Thyroid gland (tissue), 4 donors: ENCODE data around the gene BUD13.

Experiments used
- CTCF ChIP-seq, 6 experiments: fragments of 200-600 bp in 3 of 6; fragments of 450-650 bp in 3 of 6; sonication (generic) in 3 of 6; IDR thresholded peaks; one replicate each; pipeline ENCODE4 v1.5.1; 2016 to 2019; ENCODE audit warnings: antibody characterized with exemption in 6 of 6, mild to moderate bottlenecking in 2 of 6, inconsistent platforms in 1 of 6, moderate library complexity in 1 of 6
- POLR2A ChIP-seq, 2 donors: fragments of 450-650 bp; IDR thresholded peaks; one replicate each; pipeline ENCODE4 v1.6.1; 2017; ENCODE audit warnings: antibody characterized with exemption in 2 of 2, mild to moderate bottlenecking in 2 of 2, moderate library complexity in 1 of 2

GRCh38 chr11:116732271-116733042, 40.3 kb downstream of the BUD13 start:
- TF ChIP-seq POLR2A (IDR thresholded peaks at IDR 0.05) (no peak), CTCF (IDR thresholded peaks at IDR 0.05) (peak; percentile 36 to 85 (median 71))
